ENCODE results near the gene SLC14A1.

SLC14A1 gene

GRCh38 chr18:45787346-45787745 is 63.4 kb downstream of the SLC14A1 start:
- DNase-seq (ENCODE audit: low read depth) = no peak

DNA sequence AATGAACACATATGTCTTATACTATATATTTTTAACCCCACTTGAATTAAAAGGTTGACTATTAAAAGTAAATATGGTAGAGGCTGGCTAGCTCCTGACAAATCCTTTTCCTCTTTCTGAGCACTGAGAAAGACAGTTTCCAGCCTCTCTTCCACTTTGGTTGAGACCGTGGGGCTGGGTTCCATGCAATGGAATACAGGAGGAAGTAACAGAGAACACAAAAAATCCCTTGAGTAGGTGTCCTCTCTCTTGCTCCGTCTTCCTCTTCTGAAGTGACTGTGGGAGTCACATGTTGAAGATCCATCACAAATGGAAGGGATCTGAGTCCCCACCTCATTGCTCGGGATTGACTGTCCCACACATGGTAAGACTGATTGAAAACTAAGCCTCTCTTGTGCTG is 64.9 kb downstream of the SLC14A1 start:
- H3K4me3 ChIP-seq (ENCODE audit: low read depth, low read length) = no peak overlapping the region
- DNase-seq (ENCODE audit: low read depth) = no peak
- no peak for TF ChIP-seq CTCF (conservative IDR thresholded peaks at IDR 0.05; ENCODE audit: low read depth, low read length)

More at GRCh38 chr18:45787346-45787745, 63.4 kb downstream of the SLC14A1 start:
- H3K4me3 ChIP-seq (ENCODE audit: low read depth, low read length) = no peak overlapping the region
- no peak for TF ChIP-seq CTCF (conservative IDR thresholded peaks at IDR 0.05; ENCODE audit: low read depth, low read length)

DNA sequence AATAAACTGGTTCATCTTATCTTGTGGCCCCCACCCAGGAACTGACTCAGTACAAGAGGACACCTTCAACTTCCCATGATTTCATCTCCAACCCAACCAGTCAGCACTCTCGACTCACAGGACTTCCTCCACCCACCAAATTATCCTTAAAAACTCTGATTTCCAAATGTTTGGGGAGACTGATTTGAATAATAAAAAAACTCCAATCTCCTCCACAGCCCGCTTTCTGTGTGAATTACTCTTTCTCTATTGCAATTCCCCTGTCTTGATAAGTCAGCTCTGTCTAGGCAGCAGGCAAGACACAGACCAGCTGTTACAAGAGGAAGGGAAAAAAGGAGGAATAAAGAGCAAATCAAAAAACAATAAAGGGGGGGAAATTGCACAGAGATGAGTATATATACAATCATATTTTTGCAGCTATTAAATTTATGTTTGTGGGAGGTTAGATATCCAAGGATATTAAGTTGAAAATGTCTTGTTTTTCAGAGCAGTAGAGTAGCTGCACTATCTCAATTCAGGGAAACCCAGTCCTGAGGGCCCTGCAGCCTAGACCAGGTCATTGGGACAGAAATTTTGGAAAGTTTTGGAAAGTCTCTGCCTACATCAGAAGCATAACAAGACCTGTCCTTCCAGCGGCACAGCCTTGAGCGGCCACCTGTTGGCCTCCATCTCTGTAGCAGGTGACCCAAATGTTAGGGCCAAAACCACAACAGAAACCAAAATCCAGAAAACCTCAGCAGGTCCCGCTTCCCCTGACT is 68.7 kb downstream of the SLC14A1 start:
- TF ChIP-seq CTCF (conservative IDR thresholded peaks at IDR 0.05; ENCODE audit: low read depth, low read length) = no peak
- no peak overlapping the region for H3K4me3 ChIP-seq (ENCODE audit: low read depth, low read length)
- no peak for DNase-seq (ENCODE audit: low read depth)

DNA sequence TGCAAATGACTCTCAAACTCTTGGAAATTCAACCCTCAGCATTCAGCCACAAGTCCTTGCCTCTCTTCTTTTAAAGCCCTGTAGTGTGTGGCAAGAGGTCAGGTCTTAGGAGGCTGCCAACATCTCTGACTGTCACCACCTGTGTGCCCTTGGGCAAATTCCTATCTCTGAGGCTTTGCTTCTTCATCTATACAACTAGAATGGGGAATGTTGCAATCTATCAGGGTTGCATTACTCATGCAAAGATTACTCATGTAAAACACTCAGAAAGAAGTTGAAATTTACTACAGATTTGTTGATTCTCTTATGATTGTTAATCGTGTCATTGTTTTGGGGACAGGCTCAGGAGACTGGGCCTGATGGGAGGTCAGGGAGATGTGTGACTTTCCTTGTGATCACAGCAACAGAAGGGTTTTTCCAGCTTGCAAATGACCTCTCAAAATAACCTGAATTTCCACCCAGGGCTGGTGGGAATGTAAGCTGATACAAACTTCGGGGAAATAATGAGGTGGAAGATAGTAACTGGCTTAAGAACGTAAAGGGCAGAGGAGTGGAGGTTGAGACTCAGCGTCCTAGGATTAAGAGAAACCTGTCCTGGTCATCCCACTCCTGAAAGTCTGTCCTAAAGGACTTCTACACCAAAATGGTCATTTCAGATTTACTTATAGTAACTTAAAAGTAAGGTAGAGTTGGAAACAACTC is 69.4 kb downstream of the SLC14A1 start:
- no peak for TF ChIP-seq CTCF (conservative IDR thresholded peaks at IDR 0.05; ENCODE audit: low read depth, low read length)
- H3K4me3 ChIP-seq (ENCODE audit: low read depth, low read length) = no peak overlapping the region
- DNase-seq (ENCODE audit: low read depth) = peak; percentile 86

DNA sequence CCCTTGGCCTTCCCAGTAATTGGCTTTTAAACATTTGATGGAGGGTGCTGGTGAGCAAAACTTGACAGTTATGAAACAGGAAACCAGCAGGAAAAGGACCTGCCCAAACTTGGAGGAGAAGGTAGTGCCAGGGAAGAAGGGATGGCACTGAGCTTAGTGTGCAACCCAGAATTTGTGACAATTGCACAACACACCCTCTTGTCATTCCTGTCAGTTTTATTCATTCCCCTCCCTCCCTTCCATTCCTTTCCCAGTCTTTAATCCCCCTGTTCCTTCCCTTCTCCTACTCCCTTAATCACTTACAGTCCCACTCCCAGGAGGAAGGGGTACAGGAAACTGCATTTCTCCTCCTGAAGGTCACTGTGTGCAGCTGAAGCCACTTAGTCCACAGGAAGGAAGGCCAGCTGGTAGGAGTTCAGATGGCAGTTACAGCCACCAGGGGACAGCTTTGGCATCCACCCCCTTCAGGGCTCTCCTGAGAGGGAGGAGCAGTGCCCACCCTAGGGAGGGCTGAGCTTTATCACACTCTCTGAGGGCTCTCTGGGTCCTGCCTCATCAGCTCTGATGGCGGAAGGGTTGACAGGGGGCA is 77.5 kb downstream of the SLC14A1 start:
- DNase-seq (ENCODE audit: low read depth) = no peak
- no peak overlapping the region for H3K4me3 ChIP-seq (ENCODE audit: low read depth, low read length)
- no peak for TF ChIP-seq CTCF (conservative IDR thresholded peaks at IDR 0.05; ENCODE audit: low read depth, low read length)

All from choroid plexus epithelial cell (primary cell).